Mesendoderm (in vitro differentiated cells): Measurements from ENCODE around the gene KRTAP5-5.
"Not testable (repeated sequence)": the region's sequence is repeated elsewhere in the genome, so short reads cannot be mapped to it uniquely, and the experiment has no call there.

ENCODE experiments used
- DNase-seq: peaks from one replicate; pipeline ENCODE4 v3.0.0; 2013
- H2AK5ac ChIP-seq: 2 replicates; pipeline ENCODE4 v1.6.1; 2013; ENCODE audit warnings: low read length, inconsistent platforms
- H2BK120ac ChIP-seq: 2 replicates; pipeline ENCODE4 v1.6.1; 2013; ENCODE audit warnings: low read depth, mild to moderate bottlenecking, low read length, moderate library complexity, mixed read lengths
- H2BK15ac ChIP-seq: replicated peaks from 2 replicates; pipeline ENCODE4 v1.6.1; 2013; ENCODE audit warnings: low read depth, mild to moderate bottlenecking, moderate library complexity
- H2BK5ac ChIP-seq: 2 replicates; pipeline ENCODE4 v1.6.1; 2013; ENCODE audit warnings: low read length, inconsistent platforms
- H3K18ac ChIP-seq: 2 replicates; pipeline ENCODE4 v1.6.1; 2013; ENCODE audit warnings: mild to moderate bottlenecking, low read length, mixed read lengths
- H3K23ac ChIP-seq: one replicate; pipeline ENCODE4 v1.6.1; 2013; ENCODE audit warnings: low read length
- H3K27ac ChIP-seq: 2 replicates; pipeline ENCODE4 v1.5.1; 2013; ENCODE audit warnings: low read depth, mild to moderate bottlenecking, inconsistent platforms, low read length, moderate library complexity
- H3K27me3 ChIP-seq: 2 replicates; pipeline ENCODE4 v1.6.1; 2013; ENCODE audit warnings: low read length, control low read depth, mild to moderate bottlenecking, inconsistent platforms; ENCODE audit not compliant: insufficient read depth, poor library complexity
- H3K36me3 ChIP-seq: 2 replicates; pipeline ENCODE4 v1.6.1; 2013; ENCODE audit warnings: low read length, inconsistent platforms; ENCODE audit not compliant: control insufficient read depth, insufficient read depth
- H3K4ac ChIP-seq: one replicate; pipeline ENCODE4 v1.6.1; 2013; ENCODE audit warnings: low read depth, mild to moderate bottlenecking, low read length, moderate library complexity
- H3K4me1 ChIP-seq: 2 replicates; pipeline ENCODE4 v1.6.1; 2013; ENCODE audit warnings: low read depth, low read length, inconsistent platforms; ENCODE audit not compliant: control insufficient read depth
- H3K4me2 ChIP-seq: 2 replicates; pipeline ENCODE4 v1.6.1; 2013; ENCODE audit warnings: low read length
- H3K4me3 ChIP-seq: 2 replicates; pipeline ENCODE4 v1.5.1; 2013; ENCODE audit warnings: mild to moderate bottlenecking, low read length
- H3K56ac ChIP-seq: one replicate; pipeline ENCODE4 v1.6.1; 2013; ENCODE audit warnings: low read length
- H3K79me1 ChIP-seq: 2 replicates; pipeline ENCODE4 v1.6.1; 2013; ENCODE audit warnings: low read length, inconsistent platforms
- H3K79me2 ChIP-seq: 2 replicates; pipeline ENCODE4 v1.6.1; 2013; ENCODE audit warnings: mild to moderate bottlenecking, low read length; ENCODE audit not compliant: control insufficient read depth, insufficient read depth
- H3K9ac ChIP-seq: 2 replicates; pipeline ENCODE4 v1.6.1; 2013; ENCODE audit warnings: low read length, inconsistent platforms
- H4K5ac ChIP-seq: one replicate; pipeline ENCODE4 v1.6.1; 2013; ENCODE audit warnings: low read length
- H4K8ac ChIP-seq: one replicate; pipeline ENCODE4 v1.6.1; 2013; ENCODE audit warnings: low read depth, mild to moderate bottlenecking, control low read depth, low read length, moderate library complexity
- WGBS: extraction: QIAGEN DNeasy Blood & Tissue Kit; methylation state at CpG from one replicate; pipeline ENCODE4 v1.1.7; 2013; ENCODE audit warnings: low lambda C conversion rate, missing lambda C conversion rate; ENCODE audit not compliant: insufficient coverage; ENCODE audit errors: extremely low coverage; 5-methylcytosine and 5-hydroxymethylcytosine counted together

KRTAP5-5 gene

DNA sequence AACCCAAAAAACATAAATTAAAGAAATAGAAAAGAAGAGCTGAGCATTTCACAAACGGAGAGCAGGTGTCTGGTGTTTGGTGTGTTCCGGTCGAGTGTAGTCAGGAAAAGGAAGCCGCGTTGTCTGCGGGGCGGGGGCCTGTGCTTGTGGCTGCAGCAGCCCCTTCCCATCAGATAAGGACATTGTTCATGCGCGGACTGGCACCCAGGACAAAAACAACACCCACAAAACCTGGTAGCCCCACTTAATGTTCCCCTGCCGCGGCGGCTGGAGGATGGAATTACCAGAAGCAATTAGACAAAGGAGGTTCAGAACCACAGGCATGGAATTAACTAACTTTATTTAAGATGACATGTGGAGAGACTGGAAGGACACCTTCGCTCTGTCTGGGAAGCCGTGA is 29.9 kb downstream of the KRTAP5-5 start:
- Histone ChIP-seq H3K27ac (no peak overlapping the region), H2BK5ac (no peak overlapping the region), H3K4me3 (no peak overlapping the region), H2BK15ac (no peak overlapping the region), H3K79me2 (no peaks in the 10 kb centered on the region), H3K36me3 (no peaks in the 10 kb centered on the region), H3K4ac (no peak overlapping the region), H4K8ac (no peak overlapping the region), H3K9ac (no peak overlapping the region), H3K79me1 (no peaks in the 10 kb centered on the region), H2BK120ac (no peak overlapping the region), H3K56ac (no peak overlapping the region), H3K4me1 (no peaks in the 10 kb centered on the region), H4K5ac (no peak overlapping the region), H3K27me3 (no peaks in the 10 kb centered on the region), H3K4me2 (no peak overlapping the region), H3K18ac (no peak overlapping the region), H2AK5ac (no peak overlapping the region), H3K23ac (no peak overlapping the region)
- DNase-seq, result no peak
- WGBS, result no CpG with 5 or more reads among the region's 14 CpGs

DNA sequence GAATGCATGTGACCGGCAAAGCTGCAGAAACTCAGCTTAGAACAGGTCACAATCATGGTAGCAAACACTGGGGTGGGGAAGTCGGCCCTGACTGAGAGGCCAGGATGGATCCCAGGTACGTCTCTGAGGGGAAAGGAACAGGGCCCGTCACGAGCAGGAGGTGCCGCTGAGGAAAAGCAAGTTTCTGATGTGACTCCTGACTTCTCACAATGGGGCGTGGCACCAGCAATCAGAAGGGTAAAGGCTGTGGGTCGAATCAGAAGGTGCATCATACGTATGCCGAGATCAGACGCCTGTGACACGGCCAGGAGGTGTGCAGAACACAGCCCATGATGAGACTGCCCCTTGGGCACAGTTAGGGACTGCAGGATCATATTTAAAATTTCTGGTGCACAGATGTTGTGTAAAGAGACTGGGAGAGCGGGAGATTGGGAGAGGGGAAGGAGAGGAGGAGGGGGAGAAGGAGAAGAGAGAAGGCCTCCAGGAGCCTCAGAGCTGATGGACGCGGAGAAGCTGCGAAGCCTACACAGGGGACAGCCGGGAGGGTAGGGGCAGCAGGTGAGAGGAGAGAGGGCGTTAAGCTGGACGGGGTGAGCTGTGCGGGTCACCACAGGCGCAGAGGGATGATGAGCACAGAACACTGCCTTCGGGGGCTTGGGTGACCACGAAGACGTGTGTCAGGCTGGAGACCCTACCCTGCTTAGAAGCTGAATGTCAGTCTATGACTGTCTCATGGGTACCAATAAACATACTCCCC is 30.7 kb downstream of the KRTAP5-5 start:
- H2AK5ac ChIP-seq, result no peak overlapping the region
- no peaks in the 10 kb centered on the region for H3K36me3 ChIP-seq
- no peak overlapping the region for H2BK5ac ChIP-seq
- no peak overlapping the region for H3K56ac ChIP-seq
- no peaks in the 10 kb centered on the region for H3K27me3 ChIP-seq
- H3K4me2 ChIP-seq, result no peak overlapping the region
- no peaks in the 10 kb centered on the region for H3K4me1 ChIP-seq
- H4K8ac ChIP-seq, result no peak overlapping the region
- no peak overlapping the region for H3K23ac ChIP-seq
- no peak overlapping the region for H2BK15ac ChIP-seq
- no peaks in the 10 kb centered on the region for H3K79me2 ChIP-seq
- H3K79me1 ChIP-seq, result no peaks in the 10 kb centered on the region
- no peak overlapping the region for H3K18ac ChIP-seq
- no peak for DNase-seq
- H3K4me3 ChIP-seq, result no peak overlapping the region
- H3K9ac ChIP-seq, result no peak overlapping the region
- no peak overlapping the region for H3K4ac ChIP-seq
- no peak overlapping the region for H2BK120ac ChIP-seq
- WGBS, result no CpG with 5 or more reads among the region's 24 CpGs
- H4K5ac ChIP-seq, result no peak overlapping the region
- no peak overlapping the region for H3K27ac ChIP-seq

DNA sequence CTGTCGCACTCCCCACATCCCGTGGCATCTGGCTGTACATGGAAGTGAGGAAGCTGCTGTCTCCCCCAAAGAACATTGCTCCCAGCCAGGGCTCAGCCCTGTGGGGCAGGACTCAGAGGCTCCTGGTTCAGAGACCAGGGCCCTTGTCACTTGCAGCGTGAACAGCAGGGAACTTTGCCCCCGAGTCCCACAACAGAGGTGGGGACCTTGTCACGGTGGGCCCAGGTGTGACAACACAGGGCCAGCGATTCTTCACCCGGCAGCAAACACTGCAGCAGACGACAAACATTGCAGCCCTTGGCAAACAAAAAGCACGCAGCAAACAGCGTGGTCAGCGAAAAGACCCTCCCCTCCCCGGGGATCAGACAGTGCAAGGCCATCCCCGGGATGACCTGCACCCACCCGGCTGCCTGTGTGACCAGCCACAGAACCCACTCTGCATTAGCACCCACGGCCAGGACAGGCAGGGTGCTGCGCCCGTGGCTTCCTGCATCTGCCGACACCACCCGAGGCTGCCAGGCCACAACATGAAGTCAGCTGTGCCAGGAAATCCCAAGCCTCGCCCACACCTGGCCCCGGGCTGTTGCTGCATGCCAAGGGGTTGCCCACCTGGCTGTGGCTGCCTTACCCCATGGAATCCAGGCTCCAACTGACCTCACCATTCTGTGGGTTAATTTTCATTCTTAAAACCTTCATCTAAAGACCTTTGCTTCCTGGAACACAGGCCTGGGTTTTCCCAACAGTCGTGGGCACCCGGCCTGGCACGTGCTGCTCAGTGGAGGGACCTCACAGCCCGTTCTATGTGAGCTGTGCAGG is 32.1 kb downstream of the KRTAP5-5 start:
- H3K23ac ChIP-seq, H3K4ac ChIP-seq, H3K79me1 ChIP-seq, H3K18ac ChIP-seq, H3K79me2 ChIP-seq, H3K56ac ChIP-seq, H3K27me3 ChIP-seq, H3K4me3 ChIP-seq, H3K4me2 ChIP-seq, H3K36me3 ChIP-seq, H2BK5ac ChIP-seq, H4K8ac ChIP-seq, H4K5ac ChIP-seq, H3K9ac ChIP-seq, H3K4me1 ChIP-seq, H2AK5ac ChIP-seq, H3K27ac ChIP-seq, H2BK15ac ChIP-seq, H2BK120ac ChIP-seq, DNase-seq: not testable (repeated sequence)
- no CpG with 5 or more reads among the region's 25 CpGs for WGBS

DNA sequence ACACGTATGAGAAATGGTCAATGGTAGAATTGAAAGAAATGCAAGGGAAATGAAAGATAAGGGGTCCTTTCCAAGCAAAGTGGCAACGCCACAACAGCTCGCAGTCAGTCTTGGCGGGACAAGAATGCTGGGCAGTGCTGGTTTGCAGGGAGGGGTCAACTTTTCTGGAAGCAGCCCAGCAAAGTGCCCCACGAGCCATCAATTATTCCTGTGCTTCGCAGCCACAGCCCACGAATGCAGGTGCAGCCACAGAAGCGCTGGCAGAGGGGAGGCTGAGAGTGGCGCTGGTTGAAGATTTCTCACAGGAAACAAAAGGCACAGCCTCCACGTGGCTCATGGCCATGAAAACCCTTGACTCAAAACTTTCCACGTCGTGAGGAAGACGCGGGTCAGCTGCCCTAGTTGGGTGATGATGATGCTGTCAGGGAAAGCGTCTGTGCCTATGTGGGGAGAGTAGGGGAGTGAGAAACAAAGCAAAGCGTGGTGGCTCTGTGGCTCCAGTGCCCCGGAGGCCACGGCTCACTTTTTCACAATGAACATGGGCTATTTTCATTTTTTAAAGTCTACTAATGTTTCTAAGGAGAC is 33.2 kb downstream of the KRTAP5-5 start:
- H2BK15ac ChIP-seq, H3K9ac ChIP-seq, H2AK5ac ChIP-seq, H3K79me2 ChIP-seq, H2BK5ac ChIP-seq, H3K4me2 ChIP-seq, H3K27ac ChIP-seq, H3K27me3 ChIP-seq, DNase-seq, H3K4me3 ChIP-seq, H4K5ac ChIP-seq, H3K56ac ChIP-seq, H3K4me1 ChIP-seq, H4K8ac ChIP-seq, H3K36me3 ChIP-seq, H3K79me1 ChIP-seq, H2BK120ac ChIP-seq, H3K4ac ChIP-seq, H3K18ac ChIP-seq, H3K23ac ChIP-seq: not testable (repeated sequence)
- no CpG with 5 or more reads among the region's 18 CpGs for WGBS

DNA sequence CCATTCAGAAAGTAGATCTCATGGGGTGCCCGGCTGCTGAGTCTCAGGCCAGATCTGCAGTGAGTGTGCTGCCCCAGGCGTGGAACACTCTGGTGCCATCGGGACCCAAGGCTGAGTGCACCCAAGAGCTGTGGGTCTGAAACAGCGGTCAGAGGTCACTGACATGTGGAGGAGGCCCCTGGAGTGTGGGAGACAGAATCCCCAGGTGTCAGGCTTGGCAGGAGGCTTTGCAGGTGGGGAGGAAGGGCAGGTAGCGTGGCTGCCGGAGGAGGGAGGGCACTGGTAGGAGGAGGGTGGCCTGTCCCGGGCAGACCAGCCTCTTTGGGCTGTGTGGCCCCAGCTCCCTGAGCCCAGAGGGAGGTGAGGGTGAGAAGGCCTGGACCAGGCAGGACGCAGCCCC is 35.7 kb downstream of the KRTAP5-5 start:
- H2AK5ac ChIP-seq, result no peak overlapping the region
- H4K5ac ChIP-seq, result no peak overlapping the region
- no peak overlapping the region for H2BK5ac ChIP-seq
- H3K27ac ChIP-seq, result no peak overlapping the region
- H2BK15ac ChIP-seq, result no peak overlapping the region
- no peaks in the 10 kb centered on the region for H3K27me3 ChIP-seq
- H3K9ac ChIP-seq, result no peak overlapping the region
- no peak for DNase-seq
- no peaks in the 10 kb centered on the region for H3K36me3 ChIP-seq
- H3K79me1 ChIP-seq, result no peaks in the 10 kb centered on the region
- H3K4me3 ChIP-seq, result no peak overlapping the region
- no peak overlapping the region for H4K8ac ChIP-seq
- H3K4me1 ChIP-seq, result no peaks in the 10 kb centered on the region
- H3K4me2 ChIP-seq, result no peak overlapping the region
- no peak overlapping the region for H3K18ac ChIP-seq
- no peak overlapping the region for H3K56ac ChIP-seq
- no peak overlapping the region for H2BK120ac ChIP-seq
- H3K4ac ChIP-seq, result no peak overlapping the region
- no peaks in the 10 kb centered on the region for H3K79me2 ChIP-seq
- no CpG with 5 or more reads among the region's 8 CpGs for WGBS
- H3K23ac ChIP-seq, result no peak overlapping the region
